ENCODE results near the gene MCF2L.
"Not testable (repeated sequence)": the region's sequence is repeated elsewhere in the genome, so short reads cannot be mapped to it uniquely, and the experiment has no call there.

MCF2L gene

DNA sequence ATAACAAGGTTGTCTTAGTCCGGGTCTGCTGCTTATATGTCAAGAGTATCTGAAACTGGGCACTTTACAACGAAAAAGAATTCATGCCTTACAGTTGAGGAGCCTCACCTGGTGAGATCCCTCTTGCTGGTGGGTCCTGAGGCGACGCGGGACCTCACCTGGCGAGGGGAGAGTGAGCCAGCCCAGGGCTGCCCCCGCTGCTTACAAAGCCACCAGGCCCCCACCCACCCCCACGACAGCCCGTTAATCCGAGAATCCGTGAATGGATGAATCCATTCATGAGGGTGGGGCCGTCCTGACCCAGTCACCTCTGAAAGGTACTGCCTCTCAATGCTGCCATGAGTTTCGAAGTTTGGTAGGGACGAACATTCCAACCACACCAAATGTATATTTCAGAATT is 82.6 kb downstream of the MCF2L start:
- DNase-seq (ENCODE audit: low spot score) = no peak
- H3K4me3 ChIP-seq = no peak overlapping the region
- no peak for TF ChIP-seq CTCF (IDR thresholded peaks at IDR 0.05)
- no peak overlapping the region for H3K27ac ChIP-seq

DNA sequence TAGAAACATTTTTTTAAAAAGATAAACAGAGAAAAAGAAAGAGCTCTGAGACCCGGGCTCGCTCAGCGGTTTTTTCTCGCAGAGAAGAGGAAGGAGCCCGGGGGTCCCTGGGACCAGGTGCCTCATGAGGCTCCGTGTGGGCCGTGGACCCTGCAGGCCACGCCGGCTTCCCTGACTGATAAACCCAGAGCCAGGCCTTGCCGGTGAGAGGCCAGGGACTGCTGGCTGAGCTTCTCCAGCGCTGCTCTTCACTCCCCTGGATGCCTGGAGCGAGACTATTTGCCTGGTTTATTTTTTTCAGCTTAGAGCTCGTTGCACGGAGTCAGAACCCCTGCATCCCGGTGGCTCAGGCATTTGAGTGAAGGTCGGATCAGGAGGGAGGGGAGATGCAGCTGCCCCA is 83.2 kb downstream of the MCF2L start:
- DNase-seq (ENCODE audit: low spot score) = no peak
- Histone ChIP-seq H3K4me3 (no peak overlapping the region), H3K27ac (no peak overlapping the region)
- TF ChIP-seq CTCF (IDR thresholded peaks at IDR 0.05) = no peak

- no peak for DNase-seq (ENCODE audit: low spot score)
- H3K4me3 ChIP-seq = no peak overlapping the region
- no peak overlapping the region for H3K27ac ChIP-seq
- no peak for TF ChIP-seq CTCF (IDR thresholded peaks at IDR 0.05)
Measured at GRCh38 chr13:113052971-113053370, 84.0 kb downstream of the MCF2L start.

DNA sequence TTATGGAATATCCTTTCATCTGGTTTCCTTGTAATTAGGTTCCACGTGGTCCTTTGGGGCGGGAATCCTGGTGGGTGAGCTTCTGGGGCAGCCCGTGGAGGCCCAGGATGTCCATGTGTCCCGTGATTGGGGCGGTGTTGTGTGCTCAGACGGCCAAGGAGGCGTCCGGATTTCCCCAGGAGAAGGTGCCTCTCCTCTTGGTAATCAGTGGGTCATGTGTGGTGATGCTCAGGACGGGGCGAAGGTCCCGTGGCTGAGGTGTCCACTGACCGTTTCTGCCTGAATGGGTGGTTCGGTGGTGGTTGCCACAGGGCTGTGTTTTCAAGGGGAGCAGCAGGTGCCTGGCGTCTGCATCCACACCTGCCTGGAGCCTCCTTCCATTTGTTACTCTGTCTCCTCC is 84.4 kb downstream of the MCF2L start:
- DNase-seq (ENCODE audit: low spot score) = no peak
- no peak overlapping the region for H3K4me3 ChIP-seq
- no peak overlapping the region for H3K27ac ChIP-seq
- TF ChIP-seq CTCF (IDR thresholded peaks at IDR 0.05) = no peak

DNA sequence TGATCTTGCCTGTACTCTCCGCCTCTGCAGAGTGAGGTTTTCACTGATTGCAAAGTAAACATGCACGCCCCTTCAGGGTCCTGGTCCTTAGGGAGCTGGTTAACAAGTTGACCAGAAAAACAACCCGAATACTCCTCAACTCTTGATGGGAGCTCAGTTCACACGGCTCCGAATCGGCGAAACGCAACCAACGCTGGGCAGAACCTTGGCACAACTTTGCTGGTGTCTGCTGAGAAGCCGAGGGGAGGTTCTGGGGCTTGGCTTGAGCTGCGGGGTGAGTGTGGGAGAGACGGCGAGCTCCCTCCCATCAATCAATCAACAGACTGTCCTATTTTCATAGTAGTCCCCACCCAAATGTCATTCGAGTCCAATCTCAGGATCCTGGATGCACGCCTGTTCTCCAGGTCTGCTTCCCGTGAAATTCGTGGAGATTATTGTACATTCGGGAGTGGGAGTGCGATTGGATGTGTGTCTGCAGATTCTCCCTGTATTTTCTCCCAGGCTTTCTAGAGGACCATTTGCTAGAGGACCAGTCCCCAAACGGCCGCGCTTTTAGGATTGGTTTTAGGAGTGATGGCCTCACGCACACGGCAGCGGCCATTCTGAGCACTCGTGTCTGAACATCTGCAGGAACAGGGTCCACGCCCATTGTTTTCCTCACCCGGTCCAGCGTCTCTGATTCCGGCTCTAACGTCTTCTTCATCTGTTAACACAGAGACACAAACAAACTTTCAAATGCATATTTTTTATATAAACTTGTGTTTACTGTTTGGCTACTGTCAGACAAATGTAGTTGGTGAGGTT is 85.0 kb downstream of the MCF2L start:
- H3K27ac ChIP-seq = no peak overlapping the region
- no peak for TF ChIP-seq CTCF (IDR thresholded peaks at IDR 0.05)
- no peak overlapping the region for H3K4me3 ChIP-seq
- DNase-seq (ENCODE audit: low spot score) = no peak

DNA sequence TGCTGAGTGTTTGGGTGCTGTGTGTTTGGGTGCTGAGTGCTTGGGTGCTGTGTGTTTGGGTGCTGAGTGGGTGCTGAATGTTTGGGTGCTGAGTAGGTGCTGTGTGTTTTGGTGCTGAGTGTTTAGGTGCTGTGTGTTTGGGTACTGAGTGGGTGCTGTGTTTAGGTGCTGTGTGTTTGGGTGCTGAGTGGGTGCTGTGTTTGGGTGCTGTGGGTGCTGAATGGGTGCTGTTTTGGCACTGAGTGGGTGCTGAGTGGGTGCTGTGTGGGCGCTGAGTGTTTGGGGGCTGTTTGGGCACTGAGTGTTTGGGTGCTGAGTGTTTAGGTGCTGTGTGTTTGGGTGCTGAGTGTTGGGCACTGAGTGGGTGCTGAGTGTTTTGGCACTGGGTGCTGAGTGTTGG is 88.1 kb downstream of the MCF2L start:
- Histone ChIP-seq H3K4me3 (no peak overlapping the region), H3K27ac (no peak overlapping the region)
- no peak for DNase-seq (ENCODE audit: low spot score)
- TF ChIP-seq CTCF (IDR thresholded peaks at IDR 0.05) = no peak

- H3K4me3 ChIP-seq; H3K27ac ChIP-seq; DNase-seq (ENCODE audit: low spot score): not testable (repeated sequence)
Measured at GRCh38 chr13:113057559-113057958, 88.5 kb downstream of the MCF2L start.
